K562 (cell line): Measurements from ENCODE around the gene SERPINH1. TPM values are rescaled to one million over a fixed set of nuclear protein-coding genes. Genes with fewer than 3 reads are reported as not detected.

ENCODE experiments used
- ARID1B ChIP-seq: fragments of 450-650 bp; IDR thresholded peaks from 2 replicates; pipeline ENCODE4 v1.6.1; 2016; ENCODE audit warnings: antibody characterized with exemption, mild to moderate bottlenecking, inconsistent platforms
- CBFB ChIP-seq: sonication (generic); formaldehyde crosslinking; IDR thresholded peaks from 2 replicates; pipeline ENCODE4 v1.4.0; 2020; ENCODE audit warnings: mild to moderate bottlenecking, missing genetic modification reagents
- DMBX1 ChIP-seq: fragments of 250-450 bp; sonication (Bioruptor Pico); IDR thresholded peaks from 2 replicates; pipeline ENCODE4 v1.8.0; 2022; ENCODE audit warnings: inconsistent platforms, mild to moderate bottlenecking, moderate library complexity, borderline replicate concordance
- E2F3 ChIP-seq: fragments of 250-450 bp; sonication (Bioruptor Pico); IDR thresholded peaks from 2 replicates; pipeline ENCODE4 v1.4.0; 2020; ENCODE audit warnings: mild to moderate bottlenecking
- EP300 ChIP-seq: IDR thresholded peaks from 2 replicates; pipeline ENCODE4 v1.6.1; 2012; ENCODE audit warnings: low read length, improper control_type of control experiment
- FOXA1 ChIP-seq: fragments of 450-650 bp; IDR thresholded peaks from 2 replicates; pipeline ENCODE4 v1.6.1; 2016; ENCODE audit warnings: mild to moderate bottlenecking, borderline replicate concordance
- ID3 ChIP-seq, 2 experiments: fragments of 250-450 bp in 1 of 2; fragments of 450-650 bp in 1 of 2; sonication (Bioruptor Pico) in 1 of 2; IDR thresholded peaks; 2 replicates each; pipeline versions ENCODE4 v1.6.1 to v1.8.0; 2016 to 2021; ENCODE audit warnings: mild to moderate bottlenecking in 2 of 2, moderate library complexity in 2 of 2, missing compliant biosample characterization in 1 of 2, missing genetic modification characterization in 1 of 2
- KAT7 ChIP-seq: sonication (generic); formaldehyde crosslinking; IDR thresholded peaks from 2 replicates; pipeline ENCODE4 v1.8.0; 2022; ENCODE audit warnings: missing genetic modification reagents, mild to moderate bottlenecking, borderline replicate concordance
- LARP7 ChIP-seq: fragments of 450-650 bp; IDR thresholded peaks from 2 replicates; pipeline ENCODE4 v1.6.1; 2016
- MAFK ChIP-seq: IDR thresholded peaks from 2 replicates; pipeline ENCODE4 v1.6.1; 2011; ENCODE audit warnings: low read length, improper control_type of control experiment
- MTA3 ChIP-seq: fragments of 450-650 bp; formaldehyde crosslinking; IDR thresholded peaks from 2 replicates; pipeline ENCODE4 v1.6.1; 2017; ENCODE audit warnings: mild to moderate bottlenecking, borderline replicate concordance
- NELFE ChIP-seq: IDR thresholded peaks from 2 replicates; pipeline ENCODE4 v1.6.1; 2011; ENCODE audit warnings: mild to moderate bottlenecking; ENCODE audit not compliant: insufficient read depth, insufficient read length
- NFIC ChIP-seq: fragments of 450-650 bp; IDR thresholded peaks from 2 replicates; pipeline ENCODE4 v1.6.1; 2017; ENCODE audit warnings: mild to moderate bottlenecking, inconsistent platforms
- NFRKB ChIP-seq: fragments of 450-650 bp; IDR thresholded peaks from 2 replicates; pipeline ENCODE4 v1.6.1; 2016; ENCODE audit warnings: low read depth
- PRDM10 ChIP-seq: fragments of 450-650 bp; IDR thresholded peaks from 2 replicates; pipeline ENCODE4 v1.6.1; 2018; ENCODE audit not compliant: partially characterized antibody
- TAF1 ChIP-seq: IDR thresholded peaks from 2 replicates; pipeline ENCODE4 v1.6.1; 2011; ENCODE audit warnings: mild to moderate bottlenecking, low read length, moderate library complexity; ENCODE audit not compliant: insufficient read depth, control insufficient read depth, severe bottlenecking; ENCODE audit errors: extremely low read depth
- ZBTB1 ChIP-seq: sonication (generic); formaldehyde crosslinking; IDR thresholded peaks from 2 replicates; pipeline ENCODE4 v1.8.1; 2023; ENCODE audit warnings: missing genetic modification reagents, low read depth, mild to moderate bottlenecking, borderline replicate concordance
- ZKSCAN3 ChIP-seq: fragments of 250-450 bp; sonication (Bioruptor Pico); IDR thresholded peaks from 2 replicates; pipeline ENCODE4 v1.4.0; 2020
- polyA plus RNA-seq, 8 experiments: library from polyadenylated mRNA; depleted of rRNA in 4 of 8; stranded (reverse) in 5 of 8; unstranded in 3 of 8; fragments of >200 nt; fragmentation: Nextera tagmentation in 2 of 8; fragmentation: Illumina TruSeq in 1 of 8; extraction: Ambion mirVana in 2 of 8; extraction: Trizol in 1 of 8; gene quantifications; 2 replicates each; pipeline versions ENCODE4 v1.2.1 to v1.2.3, GENCODE V29; 2011 to 2014; ENCODE audit warnings: inconsistent platforms in 1 of 8, missing spikeins in 1 of 8
- total RNA-seq, 7 experiments: library from RNA; depleted of rRNA in 6 of 7; stranded (reverse); fragments of >200 nt in 6 of 7; fragmentation: Illumina TruSeq in 2 of 7; extraction: Trizol in 2 of 7; gene quantifications; 2 replicates each; pipeline versions ENCODE4 v1.2.1 to v1.2.3, GENCODE V29; 2011 to 2021; ENCODE audit warnings: low replicate concordance in 1 of 7
- TF ChIP-seq, protein P1 (sequence below): fragments of 200-800 bp; sonication (Bioruptor generic); IDR thresholded peaks from 2 replicates; pipeline ENCODE4 v1.6.1; 2017; ENCODE audit warnings: missing genetic modification characterization, missing compliant biosample characterization
- TF ChIP-seq, protein P2 (sequence below): IDR thresholded peaks from 2 replicates; pipeline ENCODE4 v1.6.1; 2011; ENCODE audit not compliant: insufficient read length; ENCODE audit errors: extremely low read depth
- TF ChIP-seq, protein P3 (sequence below): fragments of 450-650 bp; IDR thresholded peaks from one replicate; pipeline ENCODE4 v1.6.1; 2018; ENCODE audit warnings: mild to moderate bottlenecking, moderate library complexity; ENCODE audit not compliant: partially characterized antibody

The SERPINH1 gene
- total and polyA plus RNA-seq, 9 of the 15 experiments (the other 6 are each of a cell fraction or from before 2014, with no cell fraction given), result 2.8 to 106 (median 67.9) TPM

DNA sequence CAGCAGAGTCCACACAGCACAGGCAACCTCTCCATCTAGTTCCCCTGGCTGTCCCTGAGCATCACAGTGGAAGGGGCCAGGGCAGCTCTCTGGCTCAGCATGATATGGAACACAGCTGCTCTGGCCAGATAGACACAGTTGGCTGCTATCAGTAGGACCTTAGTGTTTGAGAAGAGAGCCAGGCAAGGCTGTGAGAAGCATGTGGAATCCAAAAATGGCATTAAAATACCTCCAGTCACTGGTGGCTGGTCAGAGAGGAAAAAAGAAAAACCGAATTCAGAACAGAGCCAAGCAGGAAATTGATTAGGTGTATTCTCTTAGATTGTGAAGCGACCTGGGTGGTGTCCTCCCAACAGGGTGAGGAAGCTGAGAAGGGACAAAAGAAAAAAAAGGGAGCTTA, 27.9 kb downstream of the SERPINH1 start (continued):
- TF ChIP-seq, protein P1, sequence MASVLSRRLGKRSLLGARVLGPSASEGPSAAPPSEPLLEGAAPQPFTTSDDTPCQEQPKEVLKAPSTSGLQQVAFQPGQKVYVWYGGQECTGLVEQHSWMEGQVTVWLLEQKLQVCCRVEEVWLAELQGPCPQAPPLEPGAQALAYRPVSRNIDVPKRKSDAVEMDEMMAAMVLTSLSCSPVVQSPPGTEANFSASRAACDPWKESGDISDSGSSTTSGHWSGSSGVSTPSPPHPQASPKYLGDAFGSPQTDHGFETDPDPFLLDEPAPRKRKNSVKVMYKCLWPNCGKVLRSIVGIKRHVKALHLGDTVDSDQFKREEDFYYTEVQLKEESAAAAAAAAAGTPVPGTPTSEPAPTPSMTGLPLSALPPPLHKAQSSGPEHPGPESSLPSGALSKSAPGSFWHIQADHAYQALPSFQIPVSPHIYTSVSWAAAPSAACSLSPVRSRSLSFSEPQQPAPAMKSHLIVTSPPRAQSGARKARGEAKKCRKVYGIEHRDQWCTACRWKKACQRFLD (CRISPR knock-in tag), result peak; percentile 88
- TF ChIP-seq NELFE (no peak), MTA3 (0 out of 2 replicates have a peak, but pooled peaks have one; percentile 32), KAT7 (CRISPR knock-in tag) (no peak), EP300 (peak; percentile 95), LARP7 (no peak), DMBX1 (CRISPR knock-in tag) (peak; percentile 68), FOXA1 (no peak), ZKSCAN3 (CRISPR knock-in tag) (no peak), MAFK (no peak; the same call in 1 of the 2 replicates), ARID1B (peak; percentile 99), NFRKB (peak; percentile 68; the same call in 1 of the 2 replicates), NFIC (peak; percentile 95), E2F3 (CRISPR knock-in tag) (no peak), TAF1 (peak; percentile 26), PRDM10 (peak; percentile 64), CBFB (no peak), ZBTB1 (CRISPR knock-in tag) (no peak), ID3 (CRISPR knock-in tag; IDR thresholded peaks at IDR 0.05) (no peak), ID3 (tag; IDR thresholded peaks at IDR 0.05) (peak; percentile 53; the same call in 1 of the 2 replicates)
- TF ChIP-seq, protein P2, sequence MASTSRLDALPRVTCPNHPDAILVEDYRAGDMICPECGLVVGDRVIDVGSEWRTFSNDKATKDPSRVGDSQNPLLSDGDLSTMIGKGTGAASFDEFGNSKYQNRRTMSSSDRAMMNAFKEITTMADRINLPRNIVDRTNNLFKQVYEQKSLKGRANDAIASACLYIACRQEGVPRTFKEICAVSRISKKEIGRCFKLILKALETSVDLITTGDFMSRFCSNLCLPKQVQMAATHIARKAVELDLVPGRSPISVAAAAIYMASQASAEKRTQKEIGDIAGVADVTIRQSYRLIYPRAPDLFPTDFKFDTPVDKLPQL, result no peak
- TF ChIP-seq, protein P3, sequence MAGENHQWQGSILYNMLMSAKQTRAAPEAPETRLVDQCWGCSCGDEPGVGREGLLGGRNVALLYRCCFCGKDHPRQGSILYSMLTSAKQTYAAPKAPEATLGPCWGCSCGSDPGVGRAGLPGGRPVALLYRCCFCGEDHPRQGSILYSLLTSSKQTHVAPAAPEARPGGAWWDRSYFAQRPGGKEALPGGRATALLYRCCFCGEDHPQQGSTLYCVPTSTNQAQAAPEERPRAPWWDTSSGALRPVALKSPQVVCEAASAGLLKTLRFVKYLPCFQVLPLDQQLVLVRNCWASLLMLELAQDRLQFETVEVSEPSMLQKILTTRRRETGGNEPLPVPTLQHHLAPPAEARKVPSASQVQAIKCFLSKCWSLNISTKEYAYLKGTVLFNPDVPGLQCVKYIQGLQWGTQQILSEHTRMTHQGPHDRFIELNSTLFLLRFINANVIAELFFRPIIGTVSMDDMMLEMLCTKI, result no peak
